H1 (cell line): ENCODE results near the gene MT4. TPM values are rescaled to one million over a fixed set of nuclear protein-coding genes. Genes with fewer than 3 reads are reported as not detected.

ENCODE experiments used
- CTCF ChIA-PET: fragments of 300-600 bp; sonication (Branson Sonifier 250); formaldehyde crosslinking; loops from one replicate; lab custom pipeline; 2021; ENCODE audit not compliant: partially characterized antibody; lab: Charles Lee
- POLR2A ChIA-PET: fragments of 300-600 bp; sonication (Branson Sonifier 250); formaldehyde crosslinking; loops from one replicate; lab custom pipeline; 2021; ENCODE audit warnings: inconsistent platforms; ENCODE audit not compliant: partially characterized antibody; lab: Charles Lee
- DNase-seq, 2 experiments: peaks; one replicate each; pipeline versions ENCODE4 v3.0.0 to v3.0.0-alpha.2; 2010 to 2022; ENCODE audit warnings: low spot score in 2 of 2, low read depth in 1 of 2, mixed read lengths in 1 of 2
- FAIRE-seq: peaks from 2 replicates; lab custom pipeline; 2011; peaks lifted over from hg19 to GRCh38; lab: Jason Lieb, UNC
- H2AFZ ChIP-seq: 2 replicates; pipeline ENCODE4 v1.8.1; 2012; ENCODE audit warnings: low read length, inconsistent platforms
- H2AK5ac ChIP-seq: 2 replicates; pipeline ENCODE4 v1.6.1; 2013; ENCODE audit warnings: low read depth, low read length
- H2BK120ac ChIP-seq: replicated peaks from 2 replicates; pipeline ENCODE3; 2013; ENCODE audit warnings: low read depth, low read length, inconsistent platforms
- H2BK12ac ChIP-seq: 2 replicates; pipeline ENCODE4 v1.6.1; 2013; ENCODE audit warnings: low read depth, low read length
- H2BK15ac ChIP-seq: 2 replicates; pipeline ENCODE4 v1.6.1; 2013; ENCODE audit warnings: low read length
- H2BK20ac ChIP-seq: 2 replicates; pipeline ENCODE4 v1.6.1; 2013; ENCODE audit warnings: low read length
- H2BK5ac ChIP-seq: 2 replicates; pipeline ENCODE4 v1.6.1; 2013; ENCODE audit warnings: low read depth, low read length
- H3K14ac ChIP-seq: 2 replicates; pipeline ENCODE4 v1.6.1; 2013; ENCODE audit warnings: inconsistent platforms; ENCODE audit not compliant: insufficient read length
- H3K18ac ChIP-seq: 2 replicates; pipeline ENCODE4 v1.6.1; 2013; ENCODE audit warnings: low read length; ENCODE audit errors: extremely low read depth
- H3K23ac ChIP-seq: 2 replicates; pipeline ENCODE4 v1.6.1; 2013; ENCODE audit warnings: inconsistent platforms; ENCODE audit not compliant: insufficient read length
- H3K23me2 ChIP-seq: 2 replicates; pipeline ENCODE4 v1.6.1; 2013; ENCODE audit warnings: low read depth, low read length
- H3K27ac ChIP-seq: 2 replicates; pipeline ENCODE4 v1.6.1; 2011; ENCODE audit warnings: low read depth, low read length, inconsistent platforms
- H3K27me3 ChIP-seq, 4 experiments: replicated peaks in 1 of 4; 1 replicate in 1 of 4; 2 replicates in 3 of 4; pipeline versions ENCODE4 v1.6.1 to v1.8.1; 2011 to 2013; ENCODE audit warnings: low read length in 3 of 4, mild to moderate bottlenecking in 3 of 4, inconsistent platforms in 2 of 4, mixed read lengths in 2 of 4, moderate library complexity in 1 of 4; ENCODE audit not compliant: control insufficient read depth in 3 of 4, insufficient read depth in 3 of 4; ENCODE audit errors: extremely low read depth in 1 of 4
- H3K36me3 ChIP-seq, 4 experiments: 2 replicates each; pipeline versions ENCODE4 v1.6.1 to v1.8.1; 2011 to 2013; ENCODE audit warnings: mild to moderate bottlenecking in 4 of 4, low read length in 3 of 4, moderate library complexity in 2 of 4, control low read depth in 1 of 4, inconsistent platforms in 1 of 4; ENCODE audit not compliant: insufficient read depth in 4 of 4, control insufficient read depth in 2 of 4
- H3K4ac ChIP-seq: replicated peaks from 2 replicates; pipeline ENCODE3; 2013; ENCODE audit warnings: low read length, low read depth, mixed read lengths, inconsistent platforms; ENCODE audit not compliant: insufficient read length
- H3K4me1 ChIP-seq, 4 experiments: replicated peaks in 1 of 4; 1 replicate in 1 of 4; 2 replicates in 3 of 4; pipeline versions ENCODE4 v1.6.1 to v1.8.1; 2011 to 2013; ENCODE audit warnings: low read length in 3 of 4, inconsistent platforms in 2 of 4, mixed read lengths in 1 of 4; ENCODE audit not compliant: insufficient read depth in 4 of 4, control insufficient read depth in 3 of 4
- H3K4me2 ChIP-seq, 2 experiments: 2 replicates each; pipeline versions ENCODE4 v1.6.1 to v1.8.1; 2011 to 2013; ENCODE audit warnings: low read depth in 2 of 2, low read length in 2 of 2, control low read depth in 1 of 2, inconsistent platforms in 1 of 2, mild to moderate bottlenecking in 1 of 2; ENCODE audit not compliant: insufficient read depth in 1 of 2
- H3K4me3 ChIP-seq, 4 experiments: fragments of 200-600, 300-600 bp in 1 of 4; sonication (generic), shearing (Covaris generic), sonication (Bioruptor Twin) in 1 of 4; 2 replicates each; pipeline versions ENCODE4 v1.5.1 to v1.8.1; 2011 to 2016; ENCODE audit warnings: low read length in 4 of 4, low read depth in 3 of 4, control low read depth in 2 of 4, inconsistent platforms in 2 of 4, mild to moderate bottlenecking in 2 of 4, mixed read lengths in 1 of 4, moderate library complexity in 1 of 4; ENCODE audit not compliant: insufficient read depth in 2 of 4; ENCODE audit errors: extremely low read depth in 1 of 4
- H3K56ac ChIP-seq: replicated peaks from 2 replicates; pipeline ENCODE3; 2013; ENCODE audit warnings: low read depth, mild to moderate bottlenecking, mixed read lengths, low read length, inconsistent platforms; ENCODE audit not compliant: insufficient read length
- H3K79me1 ChIP-seq: 2 replicates; pipeline ENCODE4 v1.6.1; 2013; ENCODE audit warnings: low read depth, low read length, control low read depth
- H3K79me2 ChIP-seq, 2 experiments: 2 replicates each; pipeline versions ENCODE4 v1.6.1 to v1.8.1; 2012 to 2013; ENCODE audit warnings: low read length in 2 of 2, mild to moderate bottlenecking in 2 of 2, inconsistent platforms in 1 of 2; ENCODE audit not compliant: insufficient read depth in 2 of 2, control insufficient read depth in 1 of 2
- H3K9ac ChIP-seq, 4 experiments: replicated peaks in 1 of 4; 1 replicate in 1 of 4; 2 replicates in 3 of 4; pipeline versions ENCODE4 v1.6.1 to v1.8.1; 2011 to 2013; ENCODE audit warnings: low read depth in 3 of 4, low read length in 3 of 4, control low read depth in 2 of 4, mild to moderate bottlenecking in 2 of 4, moderate library complexity in 2 of 4, inconsistent platforms in 1 of 4; ENCODE audit errors: extremely low read depth in 1 of 4
- H3K9me3 ChIP-seq, 2 experiments: 2 replicates each; pipeline versions ENCODE4 v1.6.1 to v1.8.1; 2012 to 2013; ENCODE audit warnings: mild to moderate bottlenecking in 2 of 2, moderate library complexity in 2 of 2, control low read depth in 1 of 2, inconsistent platforms in 1 of 2, low read depth in 1 of 2, low read length in 1 of 2, mixed read lengths in 1 of 2; ENCODE audit not compliant: insufficient read depth in 2 of 2
- H4K20me1 ChIP-seq, 2 experiments: replicated peaks in 1 of 2; 2 replicates each; pipeline versions ENCODE3 to v1.8.1; 2011 to 2013; ENCODE audit warnings: inconsistent platforms in 2 of 2, low read length in 2 of 2, mild to moderate bottlenecking in 1 of 2; ENCODE audit not compliant: insufficient read depth in 2 of 2, control insufficient read depth in 1 of 2
- H4K5ac ChIP-seq: 2 replicates; pipeline ENCODE4 v1.6.1; 2013; ENCODE audit warnings: low read length, low read depth, mixed read lengths, inconsistent platforms; ENCODE audit not compliant: insufficient read length
- H4K8ac ChIP-seq: 2 replicates; pipeline ENCODE4 v1.8.0; 2013; ENCODE audit warnings: mild to moderate bottlenecking, moderate library complexity, low read length, inconsistent platforms; ENCODE audit not compliant: insufficient read depth; ENCODE audit errors: extremely low read depth
- H4K91ac ChIP-seq: replicated peaks from 2 replicates; pipeline ENCODE3; 2013; ENCODE audit warnings: low read length, mixed read lengths, inconsistent platforms; ENCODE audit not compliant: insufficient read length
- CBX5 ChIP-seq: fragments of 300-800, 300-1000 bp; sonication (generic); IDR thresholded peaks from 2 replicates; pipeline ENCODE4 v1.7.1; 2016; ENCODE audit warnings: antibody characterized with exemption, low read length, low read depth
- CHD1 ChIP-seq: IDR thresholded peaks from 2 replicates; pipeline ENCODE4 v1.6.1; 2012; ENCODE audit warnings: low read depth, low read length, improper control_type of control experiment
- GTF2F1 ChIP-seq: IDR thresholded peaks from 2 replicates; pipeline ENCODE4 v1.6.1; 2012; ENCODE audit warnings: low read depth, low read length, improper control_type of control experiment, borderline replicate concordance
- HDAC6 ChIP-seq: IDR thresholded peaks from one replicate; pipeline ENCODE4 v1.7.1; 2012; ENCODE audit warnings: low read depth, mild to moderate bottlenecking, inconsistent platforms, low read length, moderate library complexity
- JUN ChIP-seq: IDR thresholded peaks from 2 replicates; pipeline ENCODE4 v1.6.1; 2011; ENCODE audit warnings: low read depth, mild to moderate bottlenecking, improper control_type of control experiment, low read length
- JUND ChIP-seq: IDR thresholded peaks from 2 replicates; pipeline ENCODE4 v1.6.1; 2011; ENCODE audit warnings: mild to moderate bottlenecking, improper control_type of control experiment, low read length
- KDM4A ChIP-seq: IDR thresholded peaks from one replicate; pipeline ENCODE4 v1.7.1; 2012; ENCODE audit warnings: low read depth, mild to moderate bottlenecking, moderate library complexity, low read length, inconsistent platforms; ENCODE audit not compliant: severe bottlenecking
- KDM5A ChIP-seq: fragments of 200-600 bp; IDR thresholded peaks from 2 replicates; pipeline ENCODE4 v1.7.1; 2012; ENCODE audit warnings: mild to moderate bottlenecking, low read length, inconsistent platforms, mixed read lengths
- MAFK ChIP-seq: IDR thresholded peaks from 2 replicates; pipeline ENCODE4 v1.6.1; 2012; ENCODE audit warnings: low read depth, mild to moderate bottlenecking, improper control_type of control experiment, low read length
- NRF1 ChIP-seq: IDR thresholded peaks from 2 replicates; pipeline ENCODE4 v1.6.1; 2011; ENCODE audit warnings: mild to moderate bottlenecking, low read depth, low read length, improper control_type of control experiment
- POLR2AphosphoS5 ChIP-seq: IDR thresholded peaks from 2 replicates; pipeline ENCODE4 v1.6.1; 2011; ENCODE audit warnings: low read depth, low read length
- SP2 ChIP-seq: IDR thresholded peaks from 2 replicates; pipeline ENCODE4 v1.6.1; 2012; ENCODE audit warnings: mild to moderate bottlenecking, low read length, inconsistent platforms
- TAF1 ChIP-seq: IDR thresholded peaks from 2 replicates; pipeline ENCODE4 v1.6.1; 2011; ENCODE audit warnings: mild to moderate bottlenecking, low read depth, low read length
- TEAD4 ChIP-seq: IDR thresholded peaks from 2 replicates; pipeline ENCODE4 v1.6.1; 2012; ENCODE audit warnings: low read depth, low read length, inconsistent platforms, mixed read lengths
- YY1 ChIP-seq: IDR thresholded peaks from 2 replicates; pipeline ENCODE4 v1.6.1; 2011; ENCODE audit warnings: low read depth, mild to moderate bottlenecking, low read length
- ZNF274 ChIP-seq: IDR thresholded peaks from 2 replicates; pipeline ENCODE4 v1.7.0; 2012; ENCODE audit warnings: low read length, borderline replicate concordance; ENCODE audit errors: extremely low read depth
- whole genome bisulfite sequencing, 2 experiments: shearing (Covaris generic) in 1 of 2; methylation state at CpG; one replicate each; pipeline versions ENCODE4 v1.1.6 to v1.1.7; 2013 to 2015; ENCODE audit warnings: low lambda C conversion rate in 2 of 2, mixed read lengths in 2 of 2, inconsistent platforms in 1 of 2, low coverage in 1 of 2, missing lambda C conversion rate in 1 of 2; ENCODE audit not compliant: insufficient replicate concordance in 2 of 2, insufficient coverage in 1 of 2, insufficient read length in 1 of 2; ENCODE audit errors: extremely low coverage in 1 of 2, missing lambda C conversion rate in 1 of 2; 5-methylcytosine and 5-hydroxymethylcytosine counted together
- polyA plus RNA-seq, 7 experiments: library from polyadenylated mRNA; depleted of rRNA in 3 of 7; stranded (reverse) in 5 of 7; unstranded in 2 of 7; fragments of >200 nt in 5 of 7; fragments of 200-250 nt in 2 of 7; gene quantifications; 1 replicate in 5 of 7; 2 replicates in 1 of 7; 4 replicates in 1 of 7; pipeline versions ENCODE4 v1.2.1 to v1.2.3, GENCODE V29; 2011 to 2013; ENCODE audit warnings: missing spikeins in 2 of 7, mixed read lengths in 2 of 7
- total RNA-seq: library from RNA; stranded (reverse); fragmentation: NEBNext Ultra II Directional; extraction: Animal tissue kit (Norgen Biotek cat#: 25700); gene quantifications from 2 replicates; pipeline ENCODE4 v1.2.1, GENCODE V29; 2021

The MT4 gene
- total and polyA plus RNA-seq, 2 of the 8 experiments (the other 6 are each of a cell fraction or from before 2014, with no cell fraction given) = not detected

DNA sequence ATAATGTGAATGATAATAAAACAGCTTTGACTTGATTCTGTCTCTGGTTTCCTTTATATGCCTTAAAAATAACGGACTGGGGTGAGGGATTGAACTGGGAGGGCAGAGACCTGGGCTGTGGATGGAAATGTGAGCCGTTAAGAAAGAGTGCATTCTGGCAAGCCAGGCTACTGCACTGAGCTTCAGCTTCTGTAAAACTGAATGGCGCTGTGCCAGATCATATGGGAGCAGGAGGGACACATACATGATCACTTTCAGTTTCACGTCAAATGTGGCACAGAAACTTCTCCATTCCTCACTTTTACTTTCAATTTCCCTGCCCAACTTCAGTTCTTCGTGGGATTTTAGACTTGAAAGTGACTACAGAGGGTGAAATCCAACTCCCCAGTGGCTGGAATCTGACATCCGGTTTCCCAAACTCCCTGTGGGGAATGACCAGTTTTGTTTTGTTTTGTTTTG is 44.6 kb downstream of the MT4 start:
- H2AK5ac ChIP-seq = no peak overlapping the region
- DNase-seq = no peak
- H2BK15ac ChIP-seq = no peak overlapping the region
- no peak overlapping the region for H2BK120ac ChIP-seq
- H3K4me3 ChIP-seq = peak overlapping the region in 1 of 4 experiments; percentile 62; a peak in 2 of 8 replicates
- no peaks in the 10 kb centered on the region for H3K9me3 ChIP-seq
- peaks cover 11% of the 10 kb centered on the region; the same call in 1 of the 2 replicates for H3K23me2 ChIP-seq
- peak overlapping the region; percentile 70 to 77; a peak in 3 of 4 replicates for H3K4me2 ChIP-seq
- peaks cover 0 to 2% of the 10 kb centered on the region in 2 experiments for H4K20me1 ChIP-seq
- H3K18ac ChIP-seq = no peak overlapping the region
- H3K14ac ChIP-seq = no peak overlapping the region
- H3K27ac ChIP-seq = no peak overlapping the region
- H3K4me1 ChIP-seq = peaks cover 7 to 21% (median 10%) of the 10 kb centered on the region in 4 experiments
- peaks cover 27 to 65% (median 53%) of the 10 kb centered on the region in 4 experiments for H3K27me3 ChIP-seq
- WGBS, 2 experiments = 11% methylated on average over 6 of the region's 6 CpGs; no CpG with 5 or more reads in 1 of the 2 experiments
- no peaks in the 10 kb centered on the region for H3K36me3 ChIP-seq
- H4K5ac ChIP-seq = no peak overlapping the region
- H2AFZ ChIP-seq = no peak overlapping the region
- CTCF ChIA-PET = interaction anchor here (0.6 to 9.2 kb wide), 3 partner anchors 15 to 93 kb away, joined by 3 to 85 read pairs (median 5); partner anchors contain the start of gene MT1E
- H2BK5ac ChIP-seq = no peak overlapping the region
- H3K79me1 ChIP-seq = no peaks in the 10 kb centered on the region
- no peak overlapping the region for H3K56ac ChIP-seq
- no peak for FAIRE-seq
- no peak overlapping the region for H4K8ac ChIP-seq
- H3K79me2 ChIP-seq = no peaks in the 10 kb centered on the region
- POLR2A ChIA-PET = interaction anchor here (1.2 to 8.0 kb wide), 3 partner anchors 12 to 59 kb away, joined by 3 to 66 read pairs (median 4); partner anchors contain the start of gene MT1E
- no peak overlapping the region for H3K9ac ChIP-seq
- no peak overlapping the region for H4K91ac ChIP-seq
- no peak overlapping the region for H3K4ac ChIP-seq
- H2BK20ac ChIP-seq = no peak overlapping the region
- no peak overlapping the region for H3K23ac ChIP-seq
- H2BK12ac ChIP-seq = no peak overlapping the region
- TF ChIP-seq TEAD4 (no peak), CBX5 (no peak), JUN (no peak), ZNF274 (no peak), MAFK (no peak), YY1 (no peak), GTF2F1 (no peak), KDM4A (no peak), POLR2AphosphoS5 (no peak), CHD1 (no peak), JUND (no peak), NRF1 (no peak), KDM5A (no peak), TAF1 (no peak), HDAC6 (no peak), SP2 (no peak)
